Measurements from ENCODE around the gene TTPAL. TPM values are rescaled to one million over a fixed set of nuclear protein-coding genes. Genes with fewer than 3 reads are reported as not detected.

Gene TTPAL
- total and polyA plus RNA-seq, 9 of the 15 experiments (the other 6 are each of a cell fraction or from before 2014, with no cell fraction given), result 1.1 to 7.0 (median 2.6) TPM

DNA sequence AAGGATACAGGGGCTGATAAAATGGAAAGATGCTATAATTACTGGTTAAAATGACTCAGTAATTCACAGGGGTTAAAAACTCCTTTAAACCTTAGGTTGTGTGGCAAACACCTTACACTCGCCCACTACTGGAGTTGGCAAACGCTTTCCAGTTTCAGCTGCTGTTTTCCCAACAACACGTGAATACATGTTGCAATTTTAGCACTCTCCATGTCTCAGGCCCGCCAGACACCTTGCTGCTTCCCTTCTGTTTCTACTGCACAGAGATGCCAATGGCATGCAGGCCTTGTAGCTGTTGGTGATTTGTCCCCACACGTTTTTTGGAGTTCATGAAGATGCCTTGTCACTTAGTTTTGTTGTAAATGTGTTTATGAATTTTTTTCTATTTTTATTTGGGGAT is 5.3 kb upstream of the TTPAL start:
- no TSS peak for BruUV-seq (replicated peaks)
- H3K9me3 ChIP-seq (replicated peaks; ENCODE audit: control insufficient read depth, insufficient read depth, low read depth, low read length), result no peaks in the 10 kb centered on the region
- H2AFZ ChIP-seq (ENCODE audit: low read depth, low read length), result no peak overlapping the region
- TF ChIP-seq TCF7L2 (IDR thresholded peaks at IDR 0.05; ENCODE audit: low read depth, low read length) (no peak), SMARCA5 (IDR thresholded peaks at IDR 0.05) (no peak), ZFX (CRISPR knock-in tag; IDR thresholded peaks at IDR 0.05) (no peak), ZNF830 (CRISPR knock-in tag; IDR thresholded peaks at IDR 0.05) (no peak), ZNF766 (CRISPR knock-in tag; conservative IDR thresholded peaks at IDR 0.05) (no peak), NCOA2 (IDR thresholded peaks at IDR 0.05; ENCODE audit: partially characterized antibody in 2 of 2) (no peak), ATF1 (CRISPR knock-in tag; IDR thresholded peaks at IDR 0.05) (no peak), ATF1 (tag; IDR thresholded peaks at IDR 0.05) (no peak), ZNF184 (CRISPR knock-in tag; IDR thresholded peaks at IDR 0.05) (no peak), HDAC6 (IDR thresholded peaks at IDR 0.05; ENCODE audit: low read depth, low read length) (no peak), ZKSCAN3 (CRISPR knock-in tag; IDR thresholded peaks at IDR 0.05) (no peak)
- TF ChIP-seq, protein P1, sequence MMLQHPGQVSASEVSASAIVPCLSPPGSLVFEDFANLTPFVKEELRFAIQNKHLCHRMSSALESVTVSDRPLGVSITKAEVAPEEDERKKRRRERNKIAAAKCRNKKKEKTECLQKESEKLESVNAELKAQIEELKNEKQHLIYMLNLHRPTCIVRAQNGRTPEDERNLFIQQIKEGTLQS (IDR thresholded peaks at IDR 0.05), result no peak
- TF ChIP-seq, protein P1 (CRISPR knock-in tag; conservative IDR thresholded peaks at IDR 0.05), result no peak
- H3K79me2 ChIP-seq (ENCODE audit: control insufficient read depth, insufficient read depth, low read length), result no peaks in the 10 kb centered on the region
- no peaks in the 10 kb centered on the region for H3K36me3 ChIP-seq (ENCODE audit: control insufficient read depth, insufficient read depth, low read length)
- DNase-seq (ENCODE audit: extremely low read depth in 1 of 4, low spot score in 3 of 4), result no peak
- ChIA-PET POLR2A (interaction anchor here (0.8 to 2.5 kb wide), 3 partner anchors 9 to 13 kb away, joined by 3 to 6 read pairs (median 5); no protein-coding TSS in a partner anchor), CTCF (ENCODE audit: low intra/inter-chr PET ratio) (no interaction called here)
- peaks cover 22 to 32% of the 10 kb centered on the region in 2 experiments for H3K27me3 ChIP-seq (ENCODE audit: control insufficient read depth in 2 of 2, insufficient read depth in 2 of 2, low read length in 2 of 2)
- in situ Hi-C loops (cut with MboI) (no loop called here), intact Hi-C loops (cut with micrococcal nuclease) (loop anchor here (5.0 kb wide), 1 partner anchor 158 kb away; the partner anchor contains the start of gene FITM2)
- no peak overlapping the region for H3K4me3 ChIP-seq
- H4K20me1 ChIP-seq (replicated peaks; ENCODE audit: control insufficient read depth, insufficient read depth, low read length), result no peaks in the 10 kb centered on the region
- no peak overlapping the region for H3K9ac ChIP-seq (ENCODE audit: insufficient read depth in 1 of 2, low read depth in 2 of 2, low read length in 2 of 2)
- no peak for ATAC-seq
- H3K4me2 ChIP-seq (ENCODE audit: insufficient read depth, low read length), result no peak overlapping the region
- no peaks in the 10 kb centered on the region for H3K9me1 ChIP-seq (ENCODE audit: control insufficient read depth, insufficient read depth, low read length)
- H3K27ac ChIP-seq (ENCODE audit: extremely low read depth, low read depth, low read length), result no peak overlapping the region
- FAIRE-seq, result no peak
- WGBS (ENCODE audit: insufficient coverage, low coverage, missing lambda C conversion rate), result 3% methylated on average over 5 of the region's 5 CpGs
- H3K4me1 ChIP-seq (replicated peaks in 1 of 2; ENCODE audit: control insufficient read depth in 2 of 2, insufficient read depth in 2 of 2, low read length in 2 of 2), result peaks cover 2 to 4% of the 10 kb centered on the region in 2 experiments; a peak in 2 of 5 replicates

Measured in K562 (cell line).